Gastroesophageal sphincter (tissue), 3 donors: ENCODE results near the gene BMAL1.

ENCODE experiments used
- CTCF ChIP-seq, 4 experiments: fragments of 200-600 bp in 2 of 4; fragments of 450-650 bp in 2 of 4; sonication (generic) in 1 of 4; IDR thresholded peaks; one replicate each; pipeline ENCODE4 v1.5.1; 2017 to 2019; ENCODE audit warnings: antibody characterized with exemption in 4 of 4, mild to moderate bottlenecking in 2 of 4, moderate library complexity in 2 of 4
- EP300 ChIP-seq: sonication (generic); formaldehyde crosslinking; IDR thresholded peaks from one replicate; pipeline ENCODE4 v1.6.1; 2017; ENCODE audit warnings: antibody characterized with exemption, mild to moderate bottlenecking
- POLR2A ChIP-seq, 2 donors: fragments of 450-650 bp; IDR thresholded peaks; one replicate each; pipeline ENCODE4 v1.6.1; 2017; ENCODE audit warnings: antibody characterized with exemption in 2 of 2, mild to moderate bottlenecking in 2 of 2, moderate library complexity in 1 of 2
- POLR2AphosphoS5 ChIP-seq: sonication (generic); formaldehyde crosslinking; IDR thresholded peaks from one replicate; pipeline ENCODE4 v1.6.1; 2017; ENCODE audit warnings: antibody characterized with exemption

- peak; percentile 53 to 71 (median 63) for TF ChIP-seq CTCF (IDR thresholded peaks at IDR 0.05)
- no peak for TF ChIP-seq EP300
- TF ChIP-seq POLR2A (IDR thresholded peaks at IDR 0.05), result no peak
- no peak for TF ChIP-seq POLR2AphosphoS5
Measured at GRCh38 chr11:13335319-13335718, 57.7 kb downstream of the BMAL1 start.
